ENCODE measurements around the gene HSPB7.
"Not testable (repeated sequence)": the region's sequence is repeated elsewhere in the genome, so short reads cannot be mapped to it uniquely, and the experiment has no call there.

HSPB7 gene

DNA sequence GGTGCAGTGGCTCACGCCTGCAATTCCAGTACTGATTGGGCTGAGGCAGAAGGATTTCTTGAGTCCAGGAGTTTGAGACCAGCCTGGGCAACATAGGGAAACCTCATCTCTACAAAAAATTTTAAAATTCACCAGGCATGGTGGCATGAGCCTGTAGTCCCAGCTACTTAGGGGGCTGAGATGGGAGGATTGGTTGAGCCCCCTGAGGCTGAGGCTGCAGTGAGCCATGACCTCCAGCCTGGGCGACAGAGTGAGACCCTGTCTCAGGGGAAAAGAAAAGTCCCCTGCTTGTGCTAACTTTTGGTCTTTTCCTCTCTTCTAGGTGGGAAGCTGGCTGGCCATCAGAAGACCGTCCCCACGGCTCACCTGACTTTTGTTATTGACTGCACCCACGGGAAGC lies 12.2 kb downstream of the HSPB7 start:
- DNase-seq = no peak

- not testable (repeated sequence) for DNase-seq
These were observed 16.6 kb downstream of the HSPB7 start for GRCh38 chr1:16001274-16001673.

- no peak for DNase-seq
These were observed 18.9 kb downstream of the HSPB7 start for GRCh38 chr1:15998929-15999328.

GRCh38 chr1:15997637-15998280 lies 20.1 kb downstream of the HSPB7 start:
- no peak for DNase-seq

GRCh38 chr1:15997076-15997585 lies 20.7 kb downstream of the HSPB7 start:
- DNase-seq = no peak

- peak; percentile 53 for DNase-seq
These were observed 23.1 kb downstream of the HSPB7 start for GRCh38 chr1:15994590-15995351.

GRCh38 chr1:15994081-15994480 lies 23.8 kb downstream of the HSPB7 start:
- no peak for DNase-seq

DNA sequence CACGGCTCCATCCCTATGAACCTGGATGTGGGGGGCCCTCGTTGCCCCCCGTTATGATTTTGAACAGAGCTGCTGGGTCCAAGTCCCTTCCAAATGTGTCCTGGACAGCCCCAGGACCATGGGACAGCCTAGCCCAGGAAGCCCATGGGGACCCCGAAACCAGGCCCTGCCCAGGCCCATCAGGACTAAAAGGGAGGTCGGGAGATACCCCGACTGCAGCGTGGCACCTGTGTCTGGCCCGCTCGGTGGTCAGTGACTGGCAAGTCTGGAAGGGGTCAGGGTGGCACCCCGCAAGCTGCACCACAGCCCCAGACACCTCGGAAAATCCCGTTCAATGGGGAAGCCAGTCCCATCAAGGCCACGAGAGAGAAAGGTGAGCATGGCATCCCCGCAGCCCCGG lies 24.2 kb downstream of the HSPB7 start:
- DNase-seq = no peak

GRCh38 chr1:15992582-15993500 lies 25.0 kb downstream of the HSPB7 start:
- no peak for DNase-seq

DNA sequence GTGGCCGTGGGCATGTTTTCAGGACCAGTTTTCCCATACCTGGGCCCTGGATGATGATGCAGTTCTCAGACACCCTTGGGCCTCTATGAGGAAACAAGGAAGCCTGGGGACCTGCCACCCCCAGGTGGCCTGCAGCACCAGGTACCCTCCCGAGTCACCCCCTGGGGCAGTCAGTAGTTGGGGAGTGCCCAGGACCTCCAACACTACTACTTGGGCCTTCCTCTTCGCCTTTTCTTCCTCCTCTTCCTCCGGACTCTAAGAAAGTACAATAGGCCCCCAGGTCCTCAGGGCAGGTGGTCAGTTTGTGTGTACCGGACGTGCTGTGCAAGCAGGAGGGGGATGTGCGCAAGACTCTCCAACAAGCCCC lies 25.7 kb downstream of the HSPB7 start:
- DNase-seq = no peak

DNA sequence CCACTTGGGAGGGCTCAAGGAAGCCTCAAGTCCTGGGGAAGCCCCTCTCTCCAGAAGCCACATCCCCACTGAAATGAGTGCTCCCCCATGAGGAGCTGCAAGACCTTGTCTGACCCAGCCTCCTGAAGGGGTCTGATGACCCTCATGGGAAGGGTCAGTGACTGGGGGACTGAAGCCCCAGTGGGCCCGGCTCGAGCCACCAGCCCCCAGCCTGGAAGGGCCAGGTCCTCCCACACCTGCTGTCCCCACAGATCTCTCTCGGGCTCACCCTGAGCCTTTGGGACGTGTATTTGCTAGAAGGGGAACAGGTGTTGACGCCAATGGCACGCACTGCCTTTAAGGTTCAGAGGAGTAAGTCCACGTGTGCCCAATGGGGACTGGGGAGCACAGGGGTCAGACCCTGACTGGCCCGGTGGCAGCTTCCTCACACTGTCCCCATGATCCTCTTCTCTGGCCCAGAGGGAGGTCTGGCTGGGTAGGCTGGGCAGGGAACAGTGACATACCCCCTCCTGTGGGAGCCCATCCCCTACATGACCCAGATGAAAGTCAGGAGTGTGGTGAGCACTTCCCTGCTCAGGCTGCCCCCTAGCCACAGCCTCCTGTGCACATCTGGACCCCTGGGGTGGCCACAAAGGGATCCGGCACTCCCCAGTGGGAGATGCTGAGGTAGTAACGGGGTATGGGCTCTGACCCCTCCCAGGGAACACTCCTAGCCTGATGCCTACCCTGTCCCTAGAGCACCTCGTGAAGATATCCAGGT lies 26.2 kb downstream of the HSPB7 start:
- no peak for DNase-seq

DNA sequence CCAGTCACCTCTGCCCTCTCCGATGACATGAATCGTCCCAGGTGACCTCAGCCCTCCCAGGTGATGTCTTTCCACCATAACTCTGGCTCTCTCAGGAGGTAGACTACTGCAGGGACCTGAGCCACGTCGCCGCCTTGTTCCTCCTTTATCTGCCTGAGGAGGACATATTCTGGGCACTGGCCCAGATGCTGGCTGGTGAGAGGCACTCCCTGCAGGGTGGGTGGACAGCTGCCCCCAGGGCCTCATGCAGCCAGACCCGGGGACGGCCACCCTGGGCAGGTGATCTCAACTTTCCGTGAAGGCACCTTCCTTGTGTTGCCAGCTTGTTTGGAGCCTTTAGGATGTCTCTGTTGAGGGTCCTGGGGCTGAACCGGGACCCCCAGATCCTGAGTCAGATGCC lies 28.1 kb downstream of the HSPB7 start:
- no peak for DNase-seq

DNA sequence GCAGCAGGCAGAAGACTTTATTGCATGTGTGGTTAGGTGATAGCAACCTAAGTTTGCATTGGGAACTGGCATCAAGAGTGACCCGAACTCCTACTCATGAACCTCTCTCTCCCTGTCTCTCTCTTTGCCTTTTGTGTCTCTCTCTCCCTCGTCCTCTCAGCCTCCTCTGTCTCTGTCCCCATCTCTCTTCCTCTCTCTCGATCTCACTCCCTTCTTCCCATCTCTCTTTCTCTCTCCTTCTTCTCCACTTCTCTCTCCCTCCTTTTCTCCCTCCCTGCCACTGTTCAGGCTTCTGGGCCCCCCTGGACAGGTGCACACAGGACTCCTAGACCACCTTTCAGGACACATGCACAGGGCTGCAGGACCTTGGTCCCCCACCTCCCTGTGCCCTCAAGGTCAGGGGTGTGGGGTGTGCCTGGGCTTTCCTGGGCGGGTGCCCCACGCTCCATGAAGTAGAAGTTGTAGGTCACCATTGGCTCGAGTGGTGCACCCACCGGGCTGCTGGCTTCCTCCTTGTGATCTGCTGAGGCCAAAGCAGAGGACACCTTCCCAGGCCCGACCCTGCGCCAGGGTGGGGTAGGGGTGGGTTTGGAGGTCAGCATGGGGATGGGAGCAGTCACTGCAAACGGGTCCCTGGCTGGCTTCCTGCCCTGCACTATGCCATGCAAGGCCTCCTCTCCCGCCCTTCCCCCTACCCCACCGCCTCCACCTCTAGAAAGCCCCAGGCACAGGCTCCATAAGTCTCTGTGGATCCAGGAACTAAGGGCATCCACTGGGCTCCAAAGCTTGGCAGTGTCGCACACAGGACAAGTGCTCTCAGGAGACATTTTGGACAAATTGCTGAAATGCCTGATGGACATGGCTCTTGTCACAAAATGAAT lies 28.7 kb downstream of the HSPB7 start:
- DNase-seq = no peak

- no peak for DNase-seq
These were observed 32.1 kb downstream of the HSPB7 start for GRCh38 chr1:15985611-15986297.

GRCh38 chr1:15983275-15983674 lies 34.6 kb downstream of the HSPB7 start:
- DNase-seq = no peak

DNA sequence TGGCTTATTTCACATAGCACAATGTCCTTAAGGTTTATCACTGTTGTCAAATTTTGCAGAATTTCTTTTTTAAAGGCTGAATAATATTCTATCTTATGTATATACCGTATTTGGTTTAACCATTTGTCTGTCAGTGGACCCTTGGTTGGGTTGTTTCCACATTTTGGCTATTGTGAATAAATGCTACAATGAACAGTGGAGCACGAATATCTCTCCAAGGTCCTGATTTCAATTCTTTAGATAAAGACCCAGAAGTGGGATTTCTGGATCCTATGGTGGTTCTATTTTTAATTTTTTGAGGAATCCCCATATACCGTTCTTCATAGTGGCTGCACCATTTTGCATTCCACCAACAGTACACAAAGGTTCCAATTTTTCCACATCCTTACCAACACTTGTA lies 36.2 kb downstream of the HSPB7 start:
- no peak for DNase-seq

GRCh38 chr1:15977947-15978346 lies 39.9 kb downstream of the HSPB7 start:
- DNase-seq = not testable (repeated sequence)

DNA sequence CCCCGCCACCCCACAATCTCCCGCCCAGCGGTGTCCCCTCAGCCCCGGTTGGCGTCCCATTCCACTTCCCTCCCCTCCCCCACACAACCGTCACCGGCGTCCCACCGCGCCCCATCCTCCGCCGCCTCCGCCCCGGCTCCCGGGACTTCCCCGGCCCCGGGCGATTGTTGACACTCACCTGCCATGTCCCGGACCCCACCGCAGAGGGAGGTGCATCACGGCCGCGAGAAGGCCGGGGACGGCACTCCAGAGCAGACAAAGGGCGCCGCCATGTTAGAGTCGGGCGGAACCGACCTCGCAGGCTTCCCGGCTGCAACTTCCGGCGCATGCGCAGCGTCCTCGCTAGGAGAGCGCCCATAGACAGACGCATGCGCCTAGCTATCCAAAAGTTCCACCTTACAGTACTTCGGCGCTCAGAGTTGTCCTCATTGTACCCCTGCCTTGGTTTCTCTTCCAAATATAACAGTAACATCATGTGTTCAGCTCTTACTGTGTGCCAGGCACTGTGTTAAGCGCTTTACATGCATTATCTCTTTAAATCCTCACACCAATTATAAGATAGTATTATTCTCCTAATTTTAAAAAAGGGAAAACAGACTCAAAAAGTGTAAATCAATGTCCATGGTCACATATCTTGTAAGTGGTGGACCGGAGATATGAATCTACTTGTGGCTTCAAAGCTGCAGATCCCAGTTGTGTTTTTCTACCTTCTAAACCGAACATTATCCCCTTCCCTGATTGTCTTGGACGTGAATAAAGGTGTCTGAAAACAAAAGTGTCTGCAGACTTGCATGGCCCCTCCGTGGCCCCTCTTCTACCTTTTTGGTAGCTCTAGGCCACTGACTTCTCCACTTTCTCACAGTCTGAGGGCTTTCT lies 41.8 kb downstream of the HSPB7 start, which contains the start of gene ZBTB17:
Gene ZBTB17 (minus strand): TSS at position 297 of the 876 bp plus-strand sequence. CDS start 27,606 bp downstream, outside the sequence.
- DNase-seq = peak; percentile 97

- DNase-seq = peak; percentile 79
These were observed 42.5 kb downstream of the HSPB7 start for GRCh38 chr1:15975358-15975804.

DNA sequence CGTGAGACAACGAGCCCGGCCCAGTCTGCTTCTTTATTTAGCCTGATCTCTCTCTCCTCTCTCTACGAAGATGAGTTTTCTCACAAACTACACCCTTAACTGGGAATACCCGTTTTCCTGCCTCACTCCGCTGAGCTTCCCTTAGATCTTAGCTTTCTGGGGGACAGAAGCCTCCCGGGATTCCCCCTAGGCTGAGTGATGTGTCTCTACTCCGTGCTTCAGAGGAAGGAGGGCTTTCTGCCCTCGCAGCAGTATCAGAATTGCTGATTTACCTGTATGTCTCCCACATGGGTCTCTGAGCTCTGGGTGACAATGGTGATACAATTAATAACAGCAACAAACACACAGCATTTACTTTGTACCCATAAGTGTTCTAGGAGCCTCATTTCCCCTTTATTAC lies 43.0 kb downstream of the HSPB7 start:
- DNase-seq = peak; percentile 51

Data from stimulated activated CD4-positive, alpha-beta T cell treated with anti-CD3 and anti-CD28 coated beads, Interleukin-4, amount 100 ng/mL, for 24 hours (primary cell).